Activated T-helper 2 cell treated with anti-CD3 and anti-CD28 coated beads, Interferon-gamma antibody, Interleukin-2, Interleukin-4, amounts not matched to agents 10 μg/mL and 5 μg/mL and 100 μg/mL, durations not matched to agents 14 hours and 24 hours and 36 hours (primary cell): ENCODE measurements around the gene RRP1. TPM values are rescaled to one million over a fixed set of nuclear protein-coding genes. Genes with fewer than 3 reads are reported as not detected.

Source experiments
- DNase-seq: peaks from one replicate; pipeline ENCODE4 v3.0.0; 2021; ENCODE audit warnings: low spot score
- H3K27ac Mint-ChIP-seq: one replicate; pipeline ENCODE4 v1.8.0; 2021; ENCODE audit warnings: mixed read lengths
- H3K27me3 Mint-ChIP-seq: one replicate; pipeline ENCODE4 v1.8.0; 2021; ENCODE audit warnings: low read depth, mixed read lengths
- H3K36me3 Mint-ChIP-seq: one replicate; pipeline ENCODE4 v1.8.0; 2021; ENCODE audit warnings: low read depth, mixed read lengths
- H3K4me1 Mint-ChIP-seq: one replicate; pipeline ENCODE4 v1.8.0; 2021; ENCODE audit warnings: low read depth, mixed read lengths
- H3K4me3 Mint-ChIP-seq: one replicate; pipeline ENCODE4 v1.8.0; 2021; ENCODE audit warnings: low read depth, mild to moderate bottlenecking, moderate library complexity, mixed read lengths
- H3K9me3 Mint-ChIP-seq: one replicate; pipeline ENCODE4 v1.8.0; 2021; ENCODE audit warnings: mixed read lengths
- intact Hi-C: fragments of 100-400 bp; cut with micrococcal nuclease; formaldehyde crosslinking; loops from one replicate; pipeline ENCODE4 v1.15.1; 2023
- total RNA-seq: library from RNA; stranded (reverse); gene quantifications from 2 replicates; pipeline ENCODE4 v1.2.3, GENCODE V29; 2022

The RRP1 gene
- total RNA-seq, 1 donor from 2014 or later, result 67.1 TPM

- no peak for DNase-seq
- peak overlapping the region; percentile 98 for H3K4me3 Mint-ChIP-seq
- peaks cover 20% of the 10 kb centered on the region for H3K4me1 Mint-ChIP-seq
- H3K9me3 Mint-ChIP-seq, result no peaks in the 10 kb centered on the region
- peak overlapping the region; percentile 94 for H3K27ac Mint-ChIP-seq
- no peaks in the 10 kb centered on the region for H3K27me3 Mint-ChIP-seq
- intact Hi-C loops, result no loop called here
- peaks cover 44% of the 10 kb centered on the region for H3K36me3 Mint-ChIP-seq
Measured at GRCh38 chr21:43790010-43790524, 690 bp downstream of the RRP1 start.

DNA sequence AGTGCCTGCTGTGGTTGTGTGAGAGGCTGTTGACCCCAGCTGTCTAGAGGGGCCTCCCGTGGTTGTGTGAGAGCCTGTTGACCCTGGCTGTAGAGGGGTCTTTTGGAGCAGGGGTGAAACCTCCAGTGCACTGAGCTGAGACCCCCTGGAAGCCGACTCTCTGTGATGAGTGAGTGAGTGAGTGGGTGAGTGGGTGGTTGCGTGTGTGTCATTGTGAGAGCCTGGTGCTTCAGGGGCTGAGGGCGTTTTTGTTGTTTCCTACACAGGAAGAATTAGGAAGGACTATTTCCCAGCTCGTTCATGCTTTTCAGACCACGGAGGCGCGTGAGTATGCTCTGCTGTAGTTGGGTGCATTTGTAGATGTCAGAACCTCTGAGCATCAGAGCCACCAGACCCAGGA lies 3.0 kb downstream of the RRP1 start:
- no peaks in the 10 kb centered on the region for H3K9me3 Mint-ChIP-seq
- H3K27ac Mint-ChIP-seq, result peak overlapping the region; percentile 43
- no peak overlapping the region for H3K4me3 Mint-ChIP-seq
- H3K4me1 Mint-ChIP-seq, result peaks cover 20% of the 10 kb centered on the region
- intact Hi-C loops, result no loop called here
- peaks cover 67% of the 10 kb centered on the region for H3K36me3 Mint-ChIP-seq
- H3K27me3 Mint-ChIP-seq, result no peaks in the 10 kb centered on the region
- no peak for DNase-seq

GRCh38 chr21:43793243-43793642 lies 3.9 kb downstream of the RRP1 start:
- Mint-ChIP-seq H3K27ac (no peak overlapping the region), H3K4me3 (no peak overlapping the region), H3K4me1 (peaks cover 20% of the 10 kb centered on the region), H3K36me3 (peaks cover 74% of the 10 kb centered on the region), H3K27me3 (no peaks in the 10 kb centered on the region), H3K9me3 (no peaks in the 10 kb centered on the region)
- intact Hi-C loops, result no loop called here
- no peak for DNase-seq

- DNase-seq, result no peak
- H3K27ac Mint-ChIP-seq, result no peak overlapping the region
- H3K9me3 Mint-ChIP-seq, result no peaks in the 10 kb centered on the region
- peaks cover 20% of the 10 kb centered on the region for H3K4me1 Mint-ChIP-seq
- H3K27me3 Mint-ChIP-seq, result no peaks in the 10 kb centered on the region
- intact Hi-C loops, result no loop called here
- H3K36me3 Mint-ChIP-seq, result peaks cover 83% of the 10 kb centered on the region
- H3K4me3 Mint-ChIP-seq, result no peak overlapping the region
Measured at GRCh38 chr21:43794311-43794710, 4.9 kb downstream of the RRP1 start.

GRCh38 chr21:43794857-43795256 lies 5.5 kb downstream of the RRP1 start:
- Mint-ChIP-seq H3K36me3 (peaks cover 82% of the 10 kb centered on the region), H3K9me3 (no peaks in the 10 kb centered on the region), H3K27ac (no peak overlapping the region), H3K4me1 (peaks cover 20% of the 10 kb centered on the region), H3K4me3 (no peak overlapping the region), H3K27me3 (no peaks in the 10 kb centered on the region)
- no peak for DNase-seq
- intact Hi-C loops, result no loop called here

DNA sequence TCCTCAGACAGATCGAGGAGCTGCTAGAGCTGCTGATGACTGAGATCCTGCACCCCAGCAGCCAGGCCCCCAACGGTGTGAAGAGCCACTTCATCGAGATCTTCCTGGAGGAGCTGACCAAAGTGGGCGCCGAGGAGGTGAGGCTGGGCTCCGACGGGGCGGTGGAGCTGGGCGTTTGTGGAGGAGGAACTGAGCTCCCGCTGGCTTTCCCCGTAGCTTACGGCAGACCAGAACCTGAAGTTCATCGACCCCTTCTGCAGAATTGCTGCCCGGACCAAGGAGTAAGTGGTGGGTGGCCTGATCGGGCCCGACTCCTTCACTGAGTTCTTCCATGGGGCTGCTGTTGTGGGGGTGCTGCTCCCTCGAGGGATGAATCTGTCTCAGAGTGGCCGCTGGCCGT lies 8.0 kb downstream of the RRP1 start:
- intact Hi-C loops, result no loop called here
- Mint-ChIP-seq H3K4me1 (peaks cover 2% of the 10 kb centered on the region), H3K36me3 (peaks cover 81% of the 10 kb centered on the region), H3K27me3 (no peaks in the 10 kb centered on the region), H3K27ac (no peak overlapping the region), H3K9me3 (no peaks in the 10 kb centered on the region), H3K4me3 (no peak overlapping the region)
- DNase-seq, result no peak

GRCh38 chr21:43797925-43798715 lies 8.7 kb downstream of the RRP1 start:
- no peak overlapping the region for H3K27ac Mint-ChIP-seq
- intact Hi-C loops, result no loop called here
- no peaks in the 10 kb centered on the region for H3K4me1 Mint-ChIP-seq
- no peaks in the 10 kb centered on the region for H3K9me3 Mint-ChIP-seq
- no peak for DNase-seq
- H3K4me3 Mint-ChIP-seq, result no peak overlapping the region
- no peaks in the 10 kb centered on the region for H3K27me3 Mint-ChIP-seq
- H3K36me3 Mint-ChIP-seq, result peaks cover 81% of the 10 kb centered on the region

- Mint-ChIP-seq H3K9me3 (no peaks in the 10 kb centered on the region), H3K36me3 (peaks cover 80% of the 10 kb centered on the region), H3K4me3 (no peak overlapping the region), H3K4me1 (no peaks in the 10 kb centered on the region), H3K27ac (no peak overlapping the region), H3K27me3 (no peaks in the 10 kb centered on the region)
- intact Hi-C loops, result no loop called here
- no peak for DNase-seq
Measured at GRCh38 chr21:43799301-43799840, 10.0 kb downstream of the RRP1 start.

- no peaks in the 10 kb centered on the region for H3K27me3 Mint-ChIP-seq
- no peak overlapping the region for H3K27ac Mint-ChIP-seq
Measured at GRCh38 chr21:43800124-43800523, 10.7 kb downstream of the RRP1 start.

DNA sequence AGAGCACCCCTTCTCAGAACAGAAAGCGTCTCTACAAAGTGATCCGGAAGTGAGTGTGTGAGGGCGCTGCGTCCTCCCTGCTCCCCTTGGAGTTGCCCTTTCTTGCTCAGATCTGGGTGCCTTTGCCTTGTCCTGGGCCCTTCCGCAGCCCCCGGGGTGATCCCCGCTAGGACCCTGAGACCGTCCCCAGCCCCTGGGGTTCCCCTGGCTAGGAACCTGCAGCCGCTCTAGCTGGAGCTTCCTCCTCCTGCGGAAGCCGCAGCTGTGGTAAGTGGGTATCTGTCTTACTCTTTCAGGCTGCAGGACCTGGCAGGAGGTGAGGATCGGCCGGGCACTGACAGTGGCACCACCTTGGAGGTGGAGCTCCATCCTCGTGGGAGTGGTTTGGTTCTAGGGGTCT lies 11.2 kb downstream of the RRP1 start:
- Mint-ChIP-seq H3K36me3 (peaks cover 75% of the 10 kb centered on the region), H3K9me3 (no peaks in the 10 kb centered on the region)

More at GRCh38 chr21:43800124-43800523, 10.7 kb downstream of the RRP1 start:
- H3K36me3 Mint-ChIP-seq, result peaks cover 76% of the 10 kb centered on the region
- no peaks in the 10 kb centered on the region for H3K4me1 Mint-ChIP-seq
- no peaks in the 10 kb centered on the region for H3K9me3 Mint-ChIP-seq
- no peak for DNase-seq
- no peak overlapping the region for H3K4me3 Mint-ChIP-seq
- intact Hi-C loops, result no loop called here

GRCh38 chr21:43801006-43801783 lies 11.8 kb downstream of the RRP1 start:
- Mint-ChIP-seq H3K27ac (no peak overlapping the region), H3K27me3 (no peaks in the 10 kb centered on the region), H3K4me3 (no peak overlapping the region), H3K36me3 (peaks cover 75% of the 10 kb centered on the region), H3K9me3 (no peaks in the 10 kb centered on the region), H3K4me1 (no peaks in the 10 kb centered on the region)
- no peak for DNase-seq
- intact Hi-C loops, result no loop called here

More for the DNA sequence above, 11.2 kb downstream of the RRP1 start:
- DNase-seq, result no peak
- intact Hi-C loops, result no loop called here
- Mint-ChIP-seq H3K27me3 (no peaks in the 10 kb centered on the region), H3K4me1 (no peaks in the 10 kb centered on the region), H3K4me3 (no peak overlapping the region), H3K27ac (no peak overlapping the region)

- Mint-ChIP-seq H3K9me3 (no peaks in the 10 kb centered on the region), H3K27ac (no peak overlapping the region), H3K4me1 (no peaks in the 10 kb centered on the region), H3K27me3 (no peaks in the 10 kb centered on the region), H3K36me3 (peaks cover 62% of the 10 kb centered on the region), H3K4me3 (no peak overlapping the region)
- intact Hi-C loops, result no loop called here
- no peak for DNase-seq
Measured at GRCh38 chr21:43802713-43803313, 13.4 kb downstream of the RRP1 start.
